ENCODE results near the gene MYBPC2. TPM values are rescaled to one million over a fixed set of nuclear protein-coding genes. Genes with fewer than 3 reads are reported as not detected.

MYBPC2 gene
- total RNA-seq, 1 donor from 2014 or later: 0.77 TPM

GRCh38 chr19:50464348-50464747 lies 31.7 kb downstream of the MYBPC2 start:
- H2AFZ ChIP-seq (replicated peaks): no peak overlapping the region
- H3K9me3 Mint-ChIP-seq: no peaks in the 10 kb centered on the region
- peak overlapping the region; percentile 33 for H3K4me3 Mint-ChIP-seq
- H3K4me1 Mint-ChIP-seq: peaks cover 29% of the 10 kb centered on the region
- no peak for DNase-seq (ENCODE audit: low spot score)
- H4K20me1 ChIP-seq (ENCODE audit: low read depth): no peaks in the 10 kb centered on the region
- H3K4me3 ChIP-seq: no peak overlapping the region
- H3K9ac ChIP-seq: no peak overlapping the region
- H3K27ac ChIP-seq: no peak overlapping the region
- peaks cover 8% of the 10 kb centered on the region for H3K27me3 Mint-ChIP-seq (ENCODE audit: insufficient read depth, low read depth)
- no peaks in the 10 kb centered on the region for H3K36me3 ChIP-seq
- H3K27ac Mint-ChIP-seq: peak overlapping the region; percentile 76
- TF ChIP-seq EZH2 (IDR thresholded peaks at IDR 0.05): no peak
- TF ChIP-seq, protein P1, sequence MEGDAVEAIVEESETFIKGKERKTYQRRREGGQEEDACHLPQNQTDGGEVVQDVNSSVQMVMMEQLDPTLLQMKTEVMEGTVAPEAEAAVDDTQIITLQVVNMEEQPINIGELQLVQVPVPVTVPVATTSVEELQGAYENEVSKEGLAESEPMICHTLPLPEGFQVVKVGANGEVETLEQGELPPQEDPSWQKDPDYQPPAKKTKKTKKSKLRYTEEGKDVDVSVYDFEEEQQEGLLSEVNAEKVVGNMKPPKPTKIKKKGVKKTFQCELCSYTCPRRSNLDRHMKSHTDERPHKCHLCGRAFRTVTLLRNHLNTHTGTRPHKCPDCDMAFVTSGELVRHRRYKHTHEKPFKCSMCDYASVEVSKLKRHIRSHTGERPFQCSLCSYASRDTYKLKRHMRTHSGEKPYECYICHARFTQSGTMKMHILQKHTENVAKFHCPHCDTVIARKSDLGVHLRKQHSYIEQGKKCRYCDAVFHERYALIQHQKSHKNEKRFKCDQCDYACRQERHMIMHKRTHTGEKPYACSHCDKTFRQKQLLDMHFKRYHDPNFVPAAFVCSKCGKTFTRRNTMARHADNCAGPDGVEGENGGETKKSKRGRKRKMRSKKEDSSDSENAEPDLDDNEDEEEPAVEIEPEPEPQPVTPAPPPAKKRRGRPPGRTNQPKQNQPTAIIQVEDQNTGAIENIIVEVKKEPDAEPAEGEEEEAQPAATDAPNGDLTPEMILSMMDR (IDR thresholded peaks at IDR 0.05): no peak
- no peak for TF ChIP-seq EZH2phosphoT487 (IDR thresholded peaks at IDR 0.05)
- no peaks in the 10 kb centered on the region for H3K27me3 ChIP-seq
- H3K79me2 ChIP-seq (ENCODE audit: low read depth): no peaks in the 10 kb centered on the region
- H3K4me2 ChIP-seq: no peak overlapping the region
- peaks cover 10% of the 10 kb centered on the region for H3K4me1 ChIP-seq
- H3F3A ChIP-seq (ENCODE audit: low read depth): peaks cover 10% of the 10 kb centered on the region
- H3K9me3 ChIP-seq (ENCODE audit: low read depth): no peaks in the 10 kb centered on the region
- no peaks in the 10 kb centered on the region for H3K36me3 Mint-ChIP-seq

DNA sequence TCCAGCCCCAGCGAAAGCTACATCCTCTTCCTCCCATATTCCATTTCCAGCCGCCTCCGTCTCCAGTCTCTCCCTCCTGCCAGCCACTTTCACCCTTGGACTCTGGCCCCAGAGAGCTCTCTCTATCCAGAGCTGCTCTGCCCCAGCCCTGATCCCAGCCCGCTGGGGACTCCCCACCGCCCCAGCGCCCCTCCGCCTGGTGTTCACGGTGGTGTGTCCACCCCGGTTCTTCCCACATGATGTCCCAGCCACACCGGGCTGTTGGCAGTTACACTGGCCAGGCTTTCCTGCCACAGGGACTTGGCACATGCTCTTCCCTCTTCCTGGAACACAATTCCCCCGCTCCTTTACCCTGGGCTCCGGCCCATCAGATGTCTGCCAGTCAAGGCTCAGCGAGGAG lies 32.3 kb downstream of the MYBPC2 start:
- H4K20me1 ChIP-seq (ENCODE audit: low read depth): no peaks in the 10 kb centered on the region
- TF ChIP-seq EZH2phosphoT487 (IDR thresholded peaks at IDR 0.05): no peak
- TF ChIP-seq, protein P1 (IDR thresholded peaks at IDR 0.05): no peak
- TF ChIP-seq EZH2 (IDR thresholded peaks at IDR 0.05): no peak
- Mint-ChIP-seq H3K4me1 (peaks cover 27% of the 10 kb centered on the region), H3K4me3 (peak overlapping the region; percentile 36), H3K9me3 (no peaks in the 10 kb centered on the region), H3K36me3 (no peaks in the 10 kb centered on the region), H3K27ac (peak overlapping the region; percentile 60), H3K27me3 (ENCODE audit: insufficient read depth, low read depth) (peaks cover 13% of the 10 kb centered on the region)
- no peaks in the 10 kb centered on the region for H3K36me3 ChIP-seq
- no peak overlapping the region for H3K9ac ChIP-seq
- peaks cover 10% of the 10 kb centered on the region for H3F3A ChIP-seq (ENCODE audit: low read depth)
- H3K4me2 ChIP-seq: no peak overlapping the region
- peaks cover 10% of the 10 kb centered on the region for H3K4me1 ChIP-seq
- no peak overlapping the region for H3K27ac ChIP-seq
- DNase-seq (ENCODE audit: low spot score): no peak
- H3K4me3 ChIP-seq: no peak overlapping the region
- H3K9me3 ChIP-seq (ENCODE audit: low read depth): no peaks in the 10 kb centered on the region
- no peaks in the 10 kb centered on the region for H3K79me2 ChIP-seq (ENCODE audit: low read depth)
- H2AFZ ChIP-seq (replicated peaks): no peak overlapping the region
- H3K27me3 ChIP-seq: no peaks in the 10 kb centered on the region

DNA sequence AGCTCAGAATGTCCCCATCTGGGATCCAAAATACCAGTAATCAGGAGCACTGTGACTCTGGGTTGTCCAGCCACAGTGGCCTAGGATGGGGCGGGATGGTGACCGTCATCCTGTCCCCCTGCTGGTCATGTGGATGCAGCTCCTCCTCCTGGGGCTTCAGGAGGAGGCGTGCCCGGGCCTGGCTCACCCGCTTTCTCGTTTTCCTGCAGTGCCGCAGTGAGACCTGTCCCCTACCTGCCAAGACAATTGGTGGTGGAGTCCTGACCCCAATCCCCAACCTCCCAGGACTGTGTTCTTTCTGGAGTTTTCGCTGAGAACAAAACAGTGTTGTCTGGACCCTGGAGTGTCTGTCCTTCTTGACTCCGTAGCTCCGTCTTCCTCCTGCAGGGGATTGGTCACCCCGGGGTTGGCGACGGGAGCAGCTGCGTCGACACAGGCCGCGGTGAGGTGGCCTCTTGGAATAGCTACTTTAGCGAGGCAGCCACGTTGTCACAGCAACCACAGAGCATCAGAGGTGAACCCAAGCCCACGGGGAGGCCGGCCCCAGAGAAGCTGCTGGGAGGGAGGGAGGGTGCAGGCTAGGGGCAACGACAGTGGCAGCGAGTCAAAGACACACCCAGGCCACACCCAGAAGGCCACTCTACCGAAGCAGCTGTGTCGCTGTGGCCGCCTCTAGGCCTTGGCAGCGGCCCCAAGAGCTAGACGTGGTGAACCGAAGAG lies 33.5 kb downstream of the MYBPC2 start:
- H3K4me1 Mint-ChIP-seq: peaks cover 20% of the 10 kb centered on the region
- H3K27ac Mint-ChIP-seq: peak overlapping the region; percentile 69
- Histone ChIP-seq H3K4me3 (no peak overlapping the region), H3K9me3 (ENCODE audit: low read depth) (no peaks in the 10 kb centered on the region), H3K79me2 (ENCODE audit: low read depth) (no peaks in the 10 kb centered on the region), H3K9ac (no peak overlapping the region), H3F3A (ENCODE audit: low read depth) (peaks cover 7% of the 10 kb centered on the region), H3K4me1 (peaks cover 10% of the 10 kb centered on the region), H3K27me3 (no peaks in the 10 kb centered on the region), H3K36me3 (no peaks in the 10 kb centered on the region), H4K20me1 (ENCODE audit: low read depth) (no peaks in the 10 kb centered on the region), H3K4me2 (peak overlapping the region; percentile 45), H3K27ac (no peak overlapping the region), H2AFZ (replicated peaks) (peak overlapping the region; percentile 87)
- no peaks in the 10 kb centered on the region for H3K9me3 Mint-ChIP-seq
- H3K27me3 Mint-ChIP-seq (ENCODE audit: insufficient read depth, low read depth): peaks cover 17% of the 10 kb centered on the region
- TF ChIP-seq EZH2 (IDR thresholded peaks at IDR 0.05): no peak
- TF ChIP-seq, protein P1 (IDR thresholded peaks at IDR 0.05): peak; percentile 70
- H3K36me3 Mint-ChIP-seq: no peaks in the 10 kb centered on the region
- H3K4me3 Mint-ChIP-seq: no peak overlapping the region
- peak; percentile 82 for DNase-seq (ENCODE audit: low spot score)

All from neural progenitor cell (in vitro differentiated cells).